KMS-11 (cell line): ENCODE measurements around the gene ADAMTS15.

ENCODE experiments used
- H2AFZ ChIP-seq: fragments of 200-600 bp; sonication (generic); 2 replicates; pipeline ENCODE4 v1.6.1; 2016; ENCODE audit warnings: antibody characterized with exemption, mixed run types, low read depth
- H3K27ac ChIP-seq: fragments of 200-600 bp; sonication (generic); 2 replicates; pipeline ENCODE4 v1.6.1; 2016; ENCODE audit warnings: mild to moderate bottlenecking, mixed run types
- H3K27me3 ChIP-seq: fragments of 200-600 bp; sonication (generic); 2 replicates; pipeline ENCODE4 v1.6.1; 2017; ENCODE audit warnings: mild to moderate bottlenecking, low read depth, mixed run types, moderate library complexity; ENCODE audit not compliant: insufficient read depth
- H3K36me3 ChIP-seq: fragments of 200-600 bp; sonication (generic); 2 replicates; pipeline ENCODE4 v1.6.1; 2017; ENCODE audit warnings: mild to moderate bottlenecking, mixed run types; ENCODE audit not compliant: insufficient read depth
- H3K4me1 ChIP-seq: fragments of 200-600 bp; sonication (generic); 2 replicates; pipeline ENCODE4 v1.6.1; 2016; ENCODE audit warnings: mild to moderate bottlenecking, low read depth, mixed run types; ENCODE audit not compliant: poor library complexity, severe bottlenecking
- H3K4me2 ChIP-seq: fragments of 200-600 bp; sonication (generic); 2 replicates; pipeline ENCODE4 v1.7.0; 2016; ENCODE audit warnings: mild to moderate bottlenecking, mixed run types
- H3K4me3 ChIP-seq: fragments of 200-600 bp; sonication (generic); IDR thresholded peaks from 2 replicates; pipeline ENCODE4 v1.6.1; 2017; ENCODE audit warnings: low read depth, low read length, mixed read lengths; ENCODE audit not compliant: insufficient read depth
- H3K79me2 ChIP-seq: fragments of 200-600 bp; sonication (generic); 2 replicates; pipeline ENCODE4 v1.6.1; 2016; ENCODE audit warnings: low read depth, mixed run types; ENCODE audit not compliant: insufficient read depth
- H3K9ac ChIP-seq: fragments of 200-600 bp; sonication (generic); 2 replicates; pipeline ENCODE4 v1.6.1; 2016; ENCODE audit warnings: mild to moderate bottlenecking, mixed run types
- H4K20me1 ChIP-seq: fragments of 200-600 bp; sonication (generic); 2 replicates; pipeline ENCODE4 v1.6.1; 2016; ENCODE audit warnings: mild to moderate bottlenecking, mixed run types; ENCODE audit not compliant: insufficient read depth
- CTCF ChIP-seq: fragments of 200-600 bp; sonication (generic); conservative IDR thresholded peaks from 2 replicates; pipeline ENCODE4 v1.6.1; 2017; ENCODE audit warnings: low read depth, mild to moderate bottlenecking, antibody characterized with exemption, low read length, moderate library complexity, mixed read lengths

The ADAMTS15 gene

GRCh38 chr11:130449310-130449990 is 1.0 kb downstream of the ADAMTS15 start:
- no peak overlapping the region for H3K4me3 ChIP-seq
- TF ChIP-seq CTCF: no peak
- no peak overlapping the region for H2AFZ ChIP-seq
- no peaks in the 10 kb centered on the region for H3K4me1 ChIP-seq
- H4K20me1 ChIP-seq: no peaks in the 10 kb centered on the region
- H3K79me2 ChIP-seq: no peaks in the 10 kb centered on the region
- no peaks in the 10 kb centered on the region for H3K36me3 ChIP-seq
- no peak overlapping the region for H3K4me2 ChIP-seq
- no peak overlapping the region for H3K27ac ChIP-seq
- H3K27me3 ChIP-seq: no peaks in the 10 kb centered on the region
- no peak overlapping the region for H3K9ac ChIP-seq

DNA sequence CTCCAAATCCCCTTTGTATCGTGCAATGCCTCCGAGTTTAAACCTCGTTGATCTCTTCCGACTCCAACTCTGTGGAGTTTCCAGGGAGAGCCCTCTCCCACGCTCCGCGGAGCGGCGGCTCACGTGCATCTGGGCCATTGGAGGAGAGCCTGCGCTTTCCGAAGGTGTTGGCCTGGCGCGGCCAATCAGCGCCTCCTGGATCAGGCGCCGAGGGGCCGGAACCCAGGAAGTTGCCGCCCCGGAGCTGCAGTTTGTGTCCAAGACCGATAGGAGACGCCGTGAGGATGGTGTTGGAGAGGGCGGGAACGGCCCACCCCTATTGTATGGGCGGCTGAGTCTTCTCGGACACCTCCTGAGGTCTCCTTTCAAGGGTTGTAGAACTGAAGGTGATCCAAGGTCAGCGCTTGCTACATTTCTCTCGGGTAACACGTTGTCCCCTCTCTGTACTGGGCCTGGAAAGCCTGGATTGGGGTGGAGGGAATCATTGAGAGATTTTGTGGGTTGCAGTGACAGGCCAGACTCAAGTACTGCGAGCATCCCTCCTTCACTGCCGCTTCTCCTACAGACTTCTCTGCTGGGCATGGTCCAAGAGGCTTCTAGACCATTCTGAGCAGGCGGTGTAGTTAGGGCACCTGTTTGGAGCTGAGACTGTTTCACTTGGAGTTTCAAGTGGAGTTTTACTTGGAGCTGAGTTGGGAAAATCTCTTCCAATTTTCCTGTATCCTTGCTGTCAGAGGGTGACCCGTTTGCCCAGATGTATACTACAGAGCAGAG is 1.7 kb downstream of the ADAMTS15 start:
- no peak for TF ChIP-seq CTCF
- H3K4me2 ChIP-seq: no peak overlapping the region
- H3K4me3 ChIP-seq: no peak overlapping the region
- no peaks in the 10 kb centered on the region for H3K36me3 ChIP-seq
- H3K79me2 ChIP-seq: no peaks in the 10 kb centered on the region
- H3K4me1 ChIP-seq: no peaks in the 10 kb centered on the region
- no peak overlapping the region for H2AFZ ChIP-seq
- no peak overlapping the region for H3K27ac ChIP-seq
- no peak overlapping the region for H3K9ac ChIP-seq
- no peaks in the 10 kb centered on the region for H4K20me1 ChIP-seq
- H3K27me3 ChIP-seq: no peaks in the 10 kb centered on the region

GRCh38 chr11:130451231-130452019 is 3.0 kb downstream of the ADAMTS15 start:
- H2AFZ ChIP-seq: no peak overlapping the region
- H4K20me1 ChIP-seq: no peaks in the 10 kb centered on the region
- no peaks in the 10 kb centered on the region for H3K4me1 ChIP-seq
- no peaks in the 10 kb centered on the region for H3K27me3 ChIP-seq
- no peak overlapping the region for H3K4me3 ChIP-seq
- H3K9ac ChIP-seq: no peak overlapping the region
- H3K4me2 ChIP-seq: no peak overlapping the region
- H3K79me2 ChIP-seq: no peaks in the 10 kb centered on the region
- no peak overlapping the region for H3K27ac ChIP-seq
- no peaks in the 10 kb centered on the region for H3K36me3 ChIP-seq
- TF ChIP-seq CTCF: no peak

DNA sequence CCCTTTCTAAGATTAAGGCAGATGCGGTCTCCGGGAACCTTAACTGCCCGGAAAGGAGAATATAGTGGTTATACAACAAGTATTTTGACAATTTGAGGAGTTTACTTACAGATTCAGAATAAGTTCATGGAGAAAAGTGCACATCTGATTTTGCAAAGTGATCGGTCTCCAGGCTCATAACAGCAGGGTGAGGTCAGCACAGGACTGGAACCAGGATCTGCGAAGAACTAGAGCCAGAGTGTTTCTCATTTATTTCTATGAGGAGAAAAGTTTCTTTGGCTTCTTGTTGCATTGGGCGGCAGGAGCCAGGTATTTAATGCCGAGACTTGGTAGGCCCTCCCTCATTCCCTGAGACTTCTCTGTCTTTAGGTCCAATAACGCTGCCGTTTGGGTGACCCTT is 3.7 kb downstream of the ADAMTS15 start:
- H3K4me3 ChIP-seq: no peak overlapping the region
- H3K27me3 ChIP-seq: no peaks in the 10 kb centered on the region
- H3K36me3 ChIP-seq: no peaks in the 10 kb centered on the region
- no peak overlapping the region for H3K27ac ChIP-seq
- TF ChIP-seq CTCF: no peak
- H2AFZ ChIP-seq: no peak overlapping the region
- no peaks in the 10 kb centered on the region for H4K20me1 ChIP-seq
- H3K9ac ChIP-seq: no peak overlapping the region
- H3K4me1 ChIP-seq: no peaks in the 10 kb centered on the region
- no peak overlapping the region for H3K4me2 ChIP-seq
- no peaks in the 10 kb centered on the region for H3K79me2 ChIP-seq
